Measurements from ENCODE around the gene NFATC3. TPM values are rescaled to one million over a fixed set of nuclear protein-coding genes. Genes with fewer than 3 reads are reported as not detected.
A peak's percentile ranks its signal among the peaks of the same experiment; 100 is the strongest.
"Not testable (repeated sequence)": the region's sequence is repeated elsewhere in the genome, so short reads cannot be mapped to it uniquely, and the experiment has no call there.

The NFATC3 gene
- total RNA-seq, 4 donors from 2014 or later: 28.2 to 49.2 (median 31.9) TPM

GRCh38 chr16:68089067-68089466 lies 3.9 kb downstream of the NFATC3 start:
- TF ChIP-seq POLR2A (IDR thresholded peaks at IDR 0.05): no peak
- TF ChIP-seq CTCF (IDR thresholded peaks at IDR 0.05): no peak
- H3K4me3 ChIP-seq (ENCODE audit: low read depth, poor library complexity, severe bottlenecking): no peak overlapping the region
- 74 to 79% methylated on average over 4 of the region's 4 CpGs for WGBS, 2 donors
- no peak for DNase-seq (ENCODE audit: low spot score in 2 of 2)
- intact Hi-C loops (cut with DNase I; ENCODE audit: low total_unique reads): loop anchor here (10.0 kb wide), 1 partner anchor 146 kb away; the partner anchor contains the start of gene ESRP2

GRCh38 chr16:68090130-68090529 lies 5.0 kb downstream of the NFATC3 start:
- WGBS, 2 donors: 39 to 43% methylated on average over 3 of the region's 3 CpGs
- TF ChIP-seq CTCF (IDR thresholded peaks at IDR 0.05) (no peak), POLR2A (IDR thresholded peaks at IDR 0.05) (no peak)
- no peak for DNase-seq (ENCODE audit: low spot score in 2 of 2)
- intact Hi-C loops (cut with DNase I; ENCODE audit: low total_unique reads): no loop called here
- no peak overlapping the region for H3K4me3 ChIP-seq (ENCODE audit: low read depth, poor library complexity, severe bottlenecking)

DNA sequence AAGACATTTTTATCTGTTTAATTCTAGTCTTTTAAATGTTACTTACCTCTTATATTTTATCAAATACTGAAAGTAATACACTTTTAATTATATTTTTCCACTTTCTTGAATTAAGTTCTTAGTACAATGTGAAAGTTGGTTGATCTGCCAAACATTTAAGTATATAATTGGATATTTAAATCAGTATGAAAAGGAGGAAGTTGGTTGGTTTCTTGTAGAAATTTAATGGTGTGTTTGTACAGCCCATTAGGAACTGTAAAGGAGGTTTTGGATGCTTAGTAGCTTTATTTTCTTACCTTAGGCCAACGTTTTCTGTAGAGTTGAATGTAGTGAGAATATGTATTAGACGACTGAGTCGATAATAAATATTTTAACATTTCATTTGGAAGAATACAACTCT lies 5.4 kb downstream of the NFATC3 start:
- intact Hi-C loops (cut with DNase I; ENCODE audit: low total_unique reads): no loop called here
- no peak overlapping the region for H3K4me3 ChIP-seq (ENCODE audit: low read depth, poor library complexity, severe bottlenecking)
- no peak for DNase-seq (ENCODE audit: low spot score in 2 of 2)
- no peak for TF ChIP-seq CTCF (IDR thresholded peaks at IDR 0.05)
- TF ChIP-seq POLR2A (IDR thresholded peaks at IDR 0.05): no peak
- 32 to 42% methylated on average over 3 of the region's 3 CpGs for WGBS, 2 donors

GRCh38 chr16:68091380-68092261 lies 6.5 kb downstream of the NFATC3 start:
- no peak for DNase-seq (ENCODE audit: low spot score in 2 of 2)
- H3K4me3 ChIP-seq (ENCODE audit: low read depth, poor library complexity, severe bottlenecking): no peak overlapping the region
- intact Hi-C loops (cut with DNase I; ENCODE audit: low total_unique reads): no loop called here
- WGBS, 2 donors: 63 to 73% methylated on average over 5 of the region's 5 CpGs
- TF ChIP-seq POLR2A (IDR thresholded peaks at IDR 0.05) (no peak), CTCF (IDR thresholded peaks at IDR 0.05) (no peak)

- DNase-seq (ENCODE audit: low spot score in 2 of 2); intact Hi-C loops (cut with DNase I; ENCODE audit: low total_unique reads); H3K4me3 ChIP-seq (ENCODE audit: low read depth, poor library complexity, severe bottlenecking): not testable (repeated sequence)
- 86 to 88% methylated on average over 10 of the region's 10 CpGs for WGBS, 2 donors
Measured at GRCh38 chr16:68092275-68092674, 7.1 kb downstream of the NFATC3 start.

GRCh38 chr16:68093816-68094613 lies 8.8 kb downstream of the NFATC3 start:
- intact Hi-C loops (cut with DNase I; ENCODE audit: low total_unique reads): no loop called here
- no peak for DNase-seq (ENCODE audit: low spot score in 2 of 2)
- TF ChIP-seq CTCF (IDR thresholded peaks at IDR 0.05) (peak in 1 of 3 donors; percentile 44), POLR2A (IDR thresholded peaks at IDR 0.05) (no peak)
- WGBS, 2 donors: 59 to 71% methylated on average over 5 of the region's 5 CpGs
- H3K4me3 ChIP-seq (ENCODE audit: low read depth, poor library complexity, severe bottlenecking): no peak overlapping the region
